Renal cortical epithelial cell (primary cell): Measurements from ENCODE around the gene FOXP1. TPM values are rescaled to one million over a fixed set of nuclear protein-coding genes. Genes with fewer than 3 reads are reported as not detected.
"Not testable (repeated sequence)": the region's sequence is repeated elsewhere in the genome, so short reads cannot be mapped to it uniquely, and the experiment has no call there.

Experiments used
- DNase-seq: peaks from one replicate; pipeline ENCODE4 v3.0.0-alpha.2; 2011; ENCODE audit warnings: low read depth
- total RNA-seq: library from RNA; depleted of rRNA; stranded (reverse); fragments of >200 nt; gene quantifications from 2 replicates; pipeline ENCODE4 v1.2.3, GENCODE V29; 2014

Gene FOXP1
- total RNA-seq, 1 donor from 2014 or later, result 56.5 TPM

DNA sequence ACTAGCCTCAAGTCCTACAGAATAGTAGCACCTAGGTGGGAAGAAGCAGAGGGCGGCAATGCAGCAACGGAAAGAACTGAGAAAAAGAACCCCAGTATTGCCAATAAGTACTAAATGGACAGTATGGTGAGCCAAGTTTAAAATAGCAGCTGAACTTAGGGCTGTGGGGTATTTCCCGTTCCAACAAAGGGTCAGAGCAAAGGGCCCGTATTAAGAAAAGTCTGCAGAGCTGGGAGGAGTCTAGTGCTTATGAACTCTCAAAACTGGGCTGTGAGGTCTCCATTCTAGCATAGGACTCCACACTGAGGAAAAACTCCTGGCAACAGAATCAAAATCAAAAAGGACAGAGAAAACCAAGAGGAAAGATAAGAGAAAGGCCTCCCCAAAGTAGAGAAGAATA is 250.7 kb downstream of the FOXP1 start:
- DNase-seq, result no peak

- no peak for DNase-seq
Measured at GRCh38 chr3:71330909-71331308, 252.6 kb downstream of the FOXP1 start.

DNA sequence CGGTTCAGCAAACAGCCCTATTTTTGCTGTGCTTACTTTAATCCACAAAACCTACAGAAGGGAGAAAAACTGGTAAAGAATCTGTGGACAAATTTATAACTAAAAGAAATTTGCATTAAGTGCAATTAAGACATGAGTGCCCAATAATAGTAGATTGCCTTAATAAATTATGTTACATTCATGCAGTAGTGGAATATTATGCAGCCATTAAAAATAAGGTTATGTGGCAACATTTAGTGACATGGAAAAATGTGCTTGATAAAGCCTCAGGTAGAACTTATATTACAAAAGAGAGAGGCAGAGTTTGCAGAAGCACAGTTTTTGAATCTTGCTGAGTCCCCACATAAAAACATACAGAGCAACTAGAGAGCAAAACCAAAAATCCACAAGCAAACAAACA is 253.0 kb downstream of the FOXP1 start:
- DNase-seq, result no peak

GRCh38 chr3:71329817-71330216 is 253.7 kb downstream of the FOXP1 start:
- DNase-seq, result no peak

GRCh38 chr3:71328926-71329325 is 254.6 kb downstream of the FOXP1 start:
- DNase-seq, result no peak

- DNase-seq, result no peak
Measured at GRCh38 chr3:71327936-71328335, 255.6 kb downstream of the FOXP1 start.

DNA sequence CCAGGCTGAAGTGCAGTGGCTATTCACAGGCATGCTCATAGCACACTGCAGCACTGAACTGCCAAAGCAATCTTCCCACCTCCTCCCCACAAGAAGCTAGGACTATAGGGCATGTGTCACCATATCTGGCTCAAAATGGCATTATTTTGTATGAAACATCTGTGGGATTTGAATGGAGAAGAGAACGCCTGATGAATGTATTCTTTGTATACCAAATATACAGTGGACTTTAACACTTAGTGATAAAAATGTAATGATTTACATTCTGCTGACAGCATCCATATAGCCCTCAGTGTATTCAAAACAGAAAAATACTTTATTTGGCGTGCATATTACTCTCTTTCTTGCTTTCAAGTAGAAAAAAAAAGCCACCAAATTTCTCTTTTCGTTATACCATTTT is 257.8 kb downstream of the FOXP1 start:
- no peak for DNase-seq

DNA sequence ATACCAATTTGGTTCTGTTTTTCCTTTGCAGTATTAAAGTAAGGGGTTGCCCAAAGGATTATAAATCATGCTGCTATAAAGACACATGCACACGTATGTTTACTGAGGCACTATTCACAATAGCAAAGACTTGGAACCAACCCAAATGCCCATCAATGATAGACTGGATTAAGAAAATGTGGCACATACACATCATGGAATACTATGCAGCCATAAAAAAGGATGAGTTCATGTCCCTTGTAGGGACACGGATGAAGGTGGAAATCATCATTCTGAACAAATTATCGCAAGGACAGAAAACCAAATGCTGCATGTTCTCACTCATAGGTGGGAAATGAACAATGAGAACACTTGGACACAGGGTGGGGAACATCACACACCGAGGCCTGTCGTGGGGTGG is 259.3 kb downstream of the FOXP1 start:
- not testable (repeated sequence) for DNase-seq

DNA sequence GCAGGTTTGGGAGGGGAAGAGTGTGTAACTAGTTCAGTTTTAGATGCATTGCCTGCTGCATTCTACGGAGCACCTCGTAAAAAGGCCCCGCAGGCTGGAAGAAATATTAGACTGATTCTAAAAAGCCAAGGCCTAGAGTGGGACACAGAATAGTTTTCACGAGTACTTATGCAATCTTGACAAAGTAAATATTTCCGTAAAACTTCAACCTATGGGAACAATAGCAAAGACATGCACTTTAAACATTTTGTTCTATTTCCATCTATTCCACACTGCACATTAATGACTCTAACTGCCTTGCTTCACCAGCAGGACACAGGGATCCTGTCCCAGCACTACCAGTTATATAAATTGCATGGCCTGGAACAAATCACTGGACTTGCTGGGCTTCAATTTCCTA is 260.0 kb downstream of the FOXP1 start:
- DNase-seq, result no peak

GRCh38 chr3:71322154-71322553 is 261.4 kb downstream of the FOXP1 start:
- DNase-seq, result no peak

GRCh38 chr3:71319771-71320170 is 263.8 kb downstream of the FOXP1 start:
- DNase-seq, result no peak

DNA sequence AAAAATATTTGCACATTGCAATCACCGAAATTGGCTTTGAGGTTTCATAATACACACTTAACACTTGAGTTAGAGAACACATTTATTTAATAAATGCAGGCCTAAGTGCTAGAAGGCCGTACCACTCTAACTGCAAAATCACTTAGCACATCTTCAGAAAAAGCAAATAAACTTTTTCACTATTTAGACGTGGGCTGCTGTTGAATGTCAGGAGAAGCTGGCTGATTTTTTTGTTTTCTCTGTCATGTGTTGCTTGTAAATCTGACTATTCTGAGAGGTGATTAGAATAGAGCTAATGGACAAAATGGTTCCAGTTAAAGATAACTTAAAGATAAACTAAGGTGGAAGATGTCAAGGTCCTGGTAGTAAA is 265.1 kb downstream of the FOXP1 start:
- DNase-seq, result no peak

- DNase-seq, result peak; percentile 16
Measured at GRCh38 chr3:71317749-71318457, 265.6 kb downstream of the FOXP1 start.

DNA sequence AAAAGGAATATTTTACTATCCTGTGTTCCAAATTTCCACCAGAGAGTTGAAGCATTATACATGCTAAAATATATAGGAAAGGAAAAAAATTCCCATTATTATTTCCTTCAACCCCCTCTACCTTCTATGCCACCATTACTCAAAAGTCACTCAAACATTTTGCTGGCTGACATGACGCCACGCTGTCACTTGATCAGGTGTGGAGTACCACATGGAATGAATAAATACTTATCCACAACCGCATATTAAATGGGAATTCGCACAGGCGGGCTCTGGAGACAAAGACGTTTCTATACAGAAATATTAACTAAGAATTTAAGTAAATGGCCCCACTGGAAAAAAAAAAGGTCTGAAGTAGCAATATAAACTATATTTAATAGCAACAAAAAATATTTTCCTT is 266.4 kb downstream of the FOXP1 start:
- no peak for DNase-seq

DNA sequence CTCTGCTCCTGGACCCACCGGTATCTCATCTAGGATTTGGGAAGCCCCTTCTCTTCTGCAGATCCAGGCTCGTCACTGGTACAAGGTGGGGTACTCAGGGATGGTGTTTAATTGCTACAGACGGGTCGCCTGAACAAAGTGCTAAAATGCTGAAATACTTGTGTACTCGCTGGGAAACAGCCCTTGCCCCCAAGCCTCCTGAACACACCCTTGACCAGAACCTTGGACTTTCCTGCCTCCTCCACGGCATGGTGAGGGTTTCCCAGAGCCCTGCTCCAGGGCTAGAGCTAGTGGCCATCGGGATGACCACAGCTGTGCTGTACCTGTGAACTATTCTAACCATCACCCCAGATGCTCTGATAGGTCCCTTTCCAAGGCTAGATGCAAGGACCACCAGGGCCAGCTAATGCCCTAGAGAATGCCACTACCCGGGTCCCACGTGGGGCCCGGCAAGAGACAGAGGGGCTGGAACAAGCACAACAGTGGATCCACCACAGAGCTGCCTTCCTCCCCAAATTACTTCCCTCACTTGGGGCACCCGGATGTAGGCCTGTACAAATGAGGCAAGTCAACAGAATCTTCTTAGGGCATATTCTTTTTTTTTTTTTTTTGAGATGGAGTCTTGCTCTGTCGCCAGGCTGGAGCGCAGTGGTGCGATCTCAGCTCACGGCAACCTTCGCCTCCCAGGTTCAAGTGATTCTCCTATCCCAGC is 267.3 kb downstream of the FOXP1 start:
- DNase-seq, result no peak

DNA sequence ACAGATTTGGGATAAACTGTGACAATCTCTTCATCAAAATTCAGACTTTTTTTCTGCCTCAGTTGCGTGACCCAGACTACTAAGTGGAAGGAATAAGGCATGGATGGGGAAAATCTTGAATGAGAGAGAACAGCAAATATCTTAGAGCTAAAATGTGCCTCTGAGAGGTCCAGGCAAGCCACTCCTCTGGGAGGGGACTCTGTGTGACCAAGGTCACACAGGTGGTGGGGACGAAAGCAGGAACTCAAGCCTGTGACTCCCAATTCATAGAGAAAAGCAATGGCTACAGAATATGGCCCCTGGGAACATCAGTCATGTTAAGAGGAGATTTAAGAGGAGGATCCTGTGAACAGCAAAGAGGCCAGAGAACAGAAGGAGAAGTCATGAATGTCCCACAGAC is 268.1 kb downstream of the FOXP1 start:
- no peak for DNase-seq

- DNase-seq, result no peak
Measured at GRCh38 chr3:71313844-71314243, 269.7 kb downstream of the FOXP1 start.

- no peak for DNase-seq
Measured at GRCh38 chr3:71312461-71312860, 271.1 kb downstream of the FOXP1 start.

DNA sequence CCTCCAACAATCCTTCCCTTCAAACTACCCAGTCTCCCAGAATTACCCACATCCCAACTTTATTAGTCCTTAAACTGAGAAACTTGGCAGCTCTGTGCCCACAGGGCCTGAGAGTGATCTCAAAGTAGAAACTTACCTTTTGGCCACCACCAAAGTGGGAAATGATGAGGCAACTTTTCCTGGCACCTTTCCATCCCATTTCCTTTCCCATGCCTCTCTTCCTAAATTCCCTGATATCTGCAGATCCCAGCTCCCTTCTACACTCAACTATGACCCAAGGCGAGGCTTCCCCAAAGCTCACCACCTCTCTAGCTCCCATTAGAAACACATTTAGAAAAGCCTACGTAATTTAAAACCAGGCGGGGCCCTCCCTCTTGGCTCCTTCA is 271.9 kb downstream of the FOXP1 start:
- no peak for DNase-seq

GRCh38 chr3:71310980-71311660 is 272.4 kb downstream of the FOXP1 start:
- DNase-seq, result peak; percentile 38

GRCh38 chr3:71310359-71310979 is 273.1 kb downstream of the FOXP1 start:
- DNase-seq, result no peak

GRCh38 chr3:71309886-71310285 is 273.6 kb downstream of the FOXP1 start:
- no peak for DNase-seq

DNA sequence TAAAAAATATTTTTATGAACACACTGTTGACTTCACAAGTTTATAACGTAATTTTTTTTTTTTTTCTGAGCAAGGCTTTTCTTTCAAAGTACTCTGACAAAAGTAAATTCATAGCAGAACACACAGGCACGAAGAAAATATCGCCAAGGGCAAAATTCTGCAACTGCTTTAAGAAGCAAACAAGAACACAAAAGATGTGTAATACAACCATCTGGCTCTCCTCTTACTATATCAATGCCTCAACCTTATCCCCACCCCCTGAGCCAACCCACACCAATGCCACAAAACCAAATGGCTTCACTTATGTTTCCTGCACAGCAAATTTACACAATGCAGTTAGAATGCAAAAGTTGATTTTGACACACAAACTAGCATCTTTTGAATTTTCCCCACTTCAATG is 274.2 kb downstream of the FOXP1 start:
- no peak for DNase-seq
